ENCODE measurements around the gene TMEM178B. TPM values are rescaled to one million over a fixed set of nuclear protein-coding genes. Genes with fewer than 3 reads are reported as not detected.

Gene TMEM178B
- total RNA-seq, 1 donor from 2014 or later: 49.8 TPM

DNA sequence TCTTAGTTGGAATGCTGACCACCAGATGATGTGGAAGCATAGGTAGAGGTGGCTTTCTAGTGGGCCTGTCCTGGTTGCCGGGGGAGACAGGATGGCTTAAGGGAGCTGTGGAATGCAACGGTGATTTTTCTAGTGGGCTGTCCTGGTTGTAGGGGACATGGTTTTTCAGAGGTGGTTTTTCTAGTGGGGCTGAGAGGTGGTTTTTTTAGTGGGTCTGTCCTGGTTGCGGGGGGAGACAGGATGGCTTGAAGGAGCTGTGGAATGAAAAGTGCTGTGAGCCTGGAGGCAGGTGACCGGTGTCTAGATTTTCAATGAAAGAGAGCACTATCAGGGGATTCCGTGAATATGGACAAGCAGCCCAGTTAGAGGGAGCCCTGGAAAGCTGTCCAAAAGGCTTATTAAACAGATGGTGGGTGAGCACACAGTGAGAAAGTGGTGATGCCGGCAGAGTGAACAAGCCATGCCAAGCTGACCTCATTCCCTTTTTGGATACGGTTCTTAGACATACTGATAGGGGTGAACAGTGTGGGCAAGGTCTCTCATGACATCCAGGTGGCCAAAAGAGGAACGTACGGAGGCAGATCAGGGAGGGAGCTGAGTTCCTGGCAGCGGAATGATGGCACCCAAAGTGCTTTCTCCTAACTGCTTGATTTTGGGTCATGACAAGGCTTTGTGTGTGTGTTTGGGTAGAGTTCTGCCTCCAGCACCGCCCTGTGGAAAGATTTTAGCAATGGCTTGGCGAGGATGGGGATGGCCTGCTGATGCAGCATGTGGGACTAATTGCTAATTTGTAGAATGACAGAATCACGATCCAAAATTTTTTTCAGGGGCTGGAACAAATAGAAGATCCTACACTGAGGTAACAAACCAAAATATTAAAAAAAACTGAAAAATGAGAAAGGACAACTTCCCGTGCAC lies 126.6 kb downstream of the TMEM178B start:
- Mint-ChIP-seq H3K27ac (ENCODE audit: unreplicated experiment) (peak overlapping the region; percentile 73), H3K9me3 (ENCODE audit: unreplicated experiment) (peaks cover 13% of the 10 kb centered on the region), H3K36me3 (ENCODE audit: unreplicated experiment) (no peaks in the 10 kb centered on the region), H3K27me3 (ENCODE audit: unreplicated experiment) (peaks cover 9% of the 10 kb centered on the region), H3K4me1 (ENCODE audit: low read depth, unreplicated experiment) (peaks cover 58% of the 10 kb centered on the region), H3K4me3 (ENCODE audit: unreplicated experiment) (peak overlapping the region; percentile 18)
- TF ChIP-seq, protein P1, sequence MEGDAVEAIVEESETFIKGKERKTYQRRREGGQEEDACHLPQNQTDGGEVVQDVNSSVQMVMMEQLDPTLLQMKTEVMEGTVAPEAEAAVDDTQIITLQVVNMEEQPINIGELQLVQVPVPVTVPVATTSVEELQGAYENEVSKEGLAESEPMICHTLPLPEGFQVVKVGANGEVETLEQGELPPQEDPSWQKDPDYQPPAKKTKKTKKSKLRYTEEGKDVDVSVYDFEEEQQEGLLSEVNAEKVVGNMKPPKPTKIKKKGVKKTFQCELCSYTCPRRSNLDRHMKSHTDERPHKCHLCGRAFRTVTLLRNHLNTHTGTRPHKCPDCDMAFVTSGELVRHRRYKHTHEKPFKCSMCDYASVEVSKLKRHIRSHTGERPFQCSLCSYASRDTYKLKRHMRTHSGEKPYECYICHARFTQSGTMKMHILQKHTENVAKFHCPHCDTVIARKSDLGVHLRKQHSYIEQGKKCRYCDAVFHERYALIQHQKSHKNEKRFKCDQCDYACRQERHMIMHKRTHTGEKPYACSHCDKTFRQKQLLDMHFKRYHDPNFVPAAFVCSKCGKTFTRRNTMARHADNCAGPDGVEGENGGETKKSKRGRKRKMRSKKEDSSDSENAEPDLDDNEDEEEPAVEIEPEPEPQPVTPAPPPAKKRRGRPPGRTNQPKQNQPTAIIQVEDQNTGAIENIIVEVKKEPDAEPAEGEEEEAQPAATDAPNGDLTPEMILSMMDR (IDR thresholded peaks at IDR 0.05; ENCODE audit: partially characterized antibody, unreplicated experiment): no peak
- DNase-seq: no peak

DNA sequence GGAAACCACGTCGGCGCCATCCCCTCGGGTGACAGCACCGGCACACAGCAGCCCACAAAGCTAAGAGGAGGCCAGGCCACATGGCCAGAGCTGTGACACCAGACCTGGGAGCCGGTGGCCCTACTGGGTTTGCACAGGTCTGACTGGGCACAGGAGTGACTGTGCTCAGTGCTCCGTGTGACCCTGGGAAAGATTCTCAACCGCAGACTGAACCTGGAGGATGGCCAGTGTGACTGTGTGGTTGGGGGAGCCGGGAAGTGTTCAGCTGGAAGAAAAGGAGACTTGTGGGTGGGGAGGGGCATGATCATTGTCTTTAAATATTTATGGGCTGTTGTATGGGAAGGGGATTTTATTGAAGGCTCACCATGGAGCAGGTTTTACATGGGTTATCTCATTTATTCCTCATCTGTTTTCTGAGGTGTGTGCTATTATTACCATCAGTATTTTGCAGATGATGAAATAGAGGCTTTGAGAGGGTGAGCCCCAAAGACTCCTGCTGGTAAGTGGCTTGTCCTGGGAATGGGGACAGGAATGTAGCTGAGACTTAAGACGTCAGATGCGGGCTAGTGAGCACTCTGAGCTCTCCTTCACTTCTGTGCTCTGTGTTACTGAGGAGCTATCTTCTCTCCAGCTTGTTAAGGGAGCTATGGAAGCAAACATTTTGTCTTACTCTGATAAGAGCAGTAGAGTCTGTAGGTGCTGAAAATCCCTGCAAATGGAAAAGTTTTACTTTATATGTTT lies 127.5 kb downstream of the TMEM178B start:
- TF ChIP-seq, protein P1 (IDR thresholded peaks at IDR 0.05; ENCODE audit: partially characterized antibody, unreplicated experiment): no peak
- Mint-ChIP-seq H3K9me3 (ENCODE audit: unreplicated experiment) (peaks cover 13% of the 10 kb centered on the region), H3K4me1 (ENCODE audit: low read depth, unreplicated experiment) (peaks cover 56% of the 10 kb centered on the region), H3K27ac (ENCODE audit: unreplicated experiment) (peak overlapping the region; percentile 73), H3K27me3 (ENCODE audit: unreplicated experiment) (peaks cover 9% of the 10 kb centered on the region), H3K4me3 (ENCODE audit: unreplicated experiment) (peak overlapping the region; percentile 18), H3K36me3 (ENCODE audit: unreplicated experiment) (no peaks in the 10 kb centered on the region)
- DNase-seq: no peak

GRCh38 chr7:141202535-141202934 lies 128.7 kb downstream of the TMEM178B start:
- Mint-ChIP-seq H3K36me3 (ENCODE audit: unreplicated experiment) (no peaks in the 10 kb centered on the region), H3K27me3 (ENCODE audit: unreplicated experiment) (peaks cover 9% of the 10 kb centered on the region), H3K4me3 (ENCODE audit: unreplicated experiment) (no peak overlapping the region), H3K4me1 (ENCODE audit: low read depth, unreplicated experiment) (peaks cover 61% of the 10 kb centered on the region), H3K27ac (ENCODE audit: unreplicated experiment) (peak overlapping the region; percentile 12), H3K9me3 (ENCODE audit: unreplicated experiment) (peaks cover 12% of the 10 kb centered on the region)
- no peak for DNase-seq
- TF ChIP-seq, protein P1 (IDR thresholded peaks at IDR 0.05; ENCODE audit: partially characterized antibody, unreplicated experiment): no peak

GRCh38 chr7:141203177-141203576 lies 129.3 kb downstream of the TMEM178B start:
- Mint-ChIP-seq H3K4me1 (ENCODE audit: low read depth, unreplicated experiment) (peaks cover 58% of the 10 kb centered on the region), H3K4me3 (ENCODE audit: unreplicated experiment) (peak overlapping the region; percentile 40), H3K27ac (ENCODE audit: unreplicated experiment) (peak overlapping the region; percentile 82), H3K27me3 (ENCODE audit: unreplicated experiment) (peaks cover 9% of the 10 kb centered on the region), H3K36me3 (ENCODE audit: unreplicated experiment) (no peaks in the 10 kb centered on the region), H3K9me3 (ENCODE audit: unreplicated experiment) (peaks cover 12% of the 10 kb centered on the region)
- no peak for DNase-seq
- TF ChIP-seq, protein P1 (IDR thresholded peaks at IDR 0.05; ENCODE audit: partially characterized antibody, unreplicated experiment): no peak

Measured in glutamatergic neuron (in vitro differentiated cells).